ENCODE results near the gene FOXA3. TPM values are rescaled to one million over a fixed set of nuclear protein-coding genes. Genes with fewer than 3 reads are reported as not detected.
"Not testable (repeated sequence)": the region's sequence is repeated elsewhere in the genome, so short reads cannot be mapped to it uniquely, and the experiment has no call there.

FOXA3 gene
- total RNA-seq, 2 experiments from 2014 or later: not detected

DNA sequence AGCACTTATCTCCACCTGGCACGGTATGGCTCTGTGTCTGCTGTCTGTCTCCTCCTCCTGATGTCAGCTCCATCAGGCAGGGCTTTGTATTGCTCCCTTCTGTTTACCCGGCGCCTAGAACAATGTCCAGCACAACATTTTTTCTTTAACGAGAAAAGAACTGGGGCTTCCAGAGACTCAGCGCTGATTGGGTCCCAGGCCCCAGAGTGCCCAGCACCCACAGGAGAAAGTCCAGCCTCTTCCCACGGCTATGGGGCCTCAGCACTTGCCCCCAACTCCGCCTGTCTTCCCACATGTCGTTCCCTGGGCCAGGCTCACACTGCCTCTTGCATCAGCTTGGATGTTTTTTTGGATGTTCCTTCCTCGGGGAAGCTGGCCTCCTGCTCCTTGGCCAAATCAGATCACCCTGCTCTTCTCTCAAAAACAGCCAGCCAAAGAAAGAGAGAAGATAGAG lies 31.4 kb downstream of the FOXA3 start:
- Mint-ChIP-seq H3K27ac (no peak overlapping the region), H3K36me3 (ENCODE audit: low read depth) (peaks cover 35% of the 10 kb centered on the region), H3K9me3 (no peaks in the 10 kb centered on the region), H3K4me1 (ENCODE audit: low read depth) (peaks cover 7% of the 10 kb centered on the region), H3K27me3 (no peaks in the 10 kb centered on the region), H3K4me3 (no peak overlapping the region)
- intact Hi-C loops (cut with DNase I, micrococcal nuclease): no loop called here
- peaks cover 2% of the 10 kb centered on the region for H3K4me1 ChIP-seq (ENCODE audit: insufficient read depth, low read length)
- no peak for ATAC-seq (ENCODE audit: poor library complexity)
- H3K27ac ChIP-seq (ENCODE audit: low read depth in 1 of 2, low read length in 2 of 2): no peak overlapping the region
- ChIA-PET POLR2A (no interaction called here), CTCF (no interaction called here)
- H3K36me3 ChIP-seq (ENCODE audit: insufficient read depth, low read length): peaks cover 19% of the 10 kb centered on the region
- no peaks in the 10 kb centered on the region for H3K9me3 ChIP-seq (ENCODE audit: control insufficient read depth in 1 of 2, insufficient read depth in 1 of 2, low read length in 2 of 2)
- H3K27me3 ChIP-seq (ENCODE audit: control insufficient read depth in 1 of 2, insufficient read depth in 2 of 2, low read length in 2 of 2): no peaks in the 10 kb centered on the region
- H3K4me3 ChIP-seq (ENCODE audit: low read length): no peak overlapping the region
- TF ChIP-seq, protein P1, sequence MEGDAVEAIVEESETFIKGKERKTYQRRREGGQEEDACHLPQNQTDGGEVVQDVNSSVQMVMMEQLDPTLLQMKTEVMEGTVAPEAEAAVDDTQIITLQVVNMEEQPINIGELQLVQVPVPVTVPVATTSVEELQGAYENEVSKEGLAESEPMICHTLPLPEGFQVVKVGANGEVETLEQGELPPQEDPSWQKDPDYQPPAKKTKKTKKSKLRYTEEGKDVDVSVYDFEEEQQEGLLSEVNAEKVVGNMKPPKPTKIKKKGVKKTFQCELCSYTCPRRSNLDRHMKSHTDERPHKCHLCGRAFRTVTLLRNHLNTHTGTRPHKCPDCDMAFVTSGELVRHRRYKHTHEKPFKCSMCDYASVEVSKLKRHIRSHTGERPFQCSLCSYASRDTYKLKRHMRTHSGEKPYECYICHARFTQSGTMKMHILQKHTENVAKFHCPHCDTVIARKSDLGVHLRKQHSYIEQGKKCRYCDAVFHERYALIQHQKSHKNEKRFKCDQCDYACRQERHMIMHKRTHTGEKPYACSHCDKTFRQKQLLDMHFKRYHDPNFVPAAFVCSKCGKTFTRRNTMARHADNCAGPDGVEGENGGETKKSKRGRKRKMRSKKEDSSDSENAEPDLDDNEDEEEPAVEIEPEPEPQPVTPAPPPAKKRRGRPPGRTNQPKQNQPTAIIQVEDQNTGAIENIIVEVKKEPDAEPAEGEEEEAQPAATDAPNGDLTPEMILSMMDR (IDR thresholded peaks at IDR 0.05): no peak
- no peak for DNase-seq

GRCh38 chr19:45895983-45896599 lies 32.0 kb downstream of the FOXA3 start:
- H3K27me3 Mint-ChIP-seq; POLR2A ChIA-PET; H3K9me3 Mint-ChIP-seq; intact Hi-C loops (cut with DNase I, micrococcal nuclease); H3K9me3 ChIP-seq (ENCODE audit: control insufficient read depth in 1 of 2, insufficient read depth in 1 of 2, low read length in 2 of 2); ATAC-seq (ENCODE audit: poor library complexity); H3K27ac Mint-ChIP-seq; H3K4me3 ChIP-seq (ENCODE audit: low read length); H3K4me3 Mint-ChIP-seq; H3K27me3 ChIP-seq (ENCODE audit: control insufficient read depth in 1 of 2, insufficient read depth in 2 of 2, low read length in 2 of 2); DNase-seq; CTCF ChIA-PET; H3K4me1 ChIP-seq (ENCODE audit: insufficient read depth, low read length); H3K27ac ChIP-seq (ENCODE audit: low read depth in 1 of 2, low read length in 2 of 2): not testable (repeated sequence)
- Mint-ChIP-seq H3K4me1 (ENCODE audit: low read depth) (peaks cover 13% of the 10 kb centered on the region), H3K36me3 (ENCODE audit: low read depth) (peaks cover 39% of the 10 kb centered on the region)
- H3K36me3 ChIP-seq (ENCODE audit: insufficient read depth, low read length): peaks cover 19% of the 10 kb centered on the region

GRCh38 chr19:45897261-45897812 lies 33.2 kb downstream of the FOXA3 start:
- no peak overlapping the region for H3K27ac Mint-ChIP-seq

More at GRCh38 chr19:45897261-45897812, 33.2 kb downstream of the FOXA3 start:
- TF ChIP-seq, protein P1 (IDR thresholded peaks at IDR 0.05): no peak
- DNase-seq (no peak), ATAC-seq (ENCODE audit: poor library complexity) (no peak)
- CTCF ChIA-PET: no interaction called here
- Histone ChIP-seq H3K4me1 (ENCODE audit: insufficient read depth, low read length) (peaks cover 17% of the 10 kb centered on the region), H3K27ac (ENCODE audit: low read depth in 1 of 2, low read length in 2 of 2) (no peak overlapping the region), H3K9me3 (ENCODE audit: control insufficient read depth in 1 of 2, insufficient read depth in 1 of 2, low read length in 2 of 2) (no peaks in the 10 kb centered on the region), H3K4me3 (ENCODE audit: low read length) (no peak overlapping the region), H3K27me3 (ENCODE audit: control insufficient read depth in 1 of 2, insufficient read depth in 2 of 2, low read length in 2 of 2) (no peaks in the 10 kb centered on the region), H3K36me3 (ENCODE audit: insufficient read depth, low read length) (peaks cover 19% of the 10 kb centered on the region)
- Mint-ChIP-seq H3K27me3 (no peaks in the 10 kb centered on the region), H3K9me3 (no peaks in the 10 kb centered on the region), H3K4me3 (no peak overlapping the region), H3K36me3 (ENCODE audit: low read depth) (peaks cover 45% of the 10 kb centered on the region), H3K4me1 (ENCODE audit: low read depth) (peaks cover 18% of the 10 kb centered on the region)
- POLR2A ChIA-PET: no interaction called here
- intact Hi-C loops (cut with DNase I, micrococcal nuclease): no loop called here
